OCI-LY1 (cell line): ENCODE results near the gene SLC9A1.

Experiments used
- EZH2 ChIP-seq: fragments of 200-600 bp; sonication (generic), shearing (Covaris generic); IDR thresholded peaks from 2 replicates; pipeline ENCODE4 v1.8.0; 2017; ENCODE audit warnings: borderline replicate concordance, mixed run types, mild to moderate bottlenecking, antibody characterized with exemption, low read length, moderate library complexity, mixed read lengths
- TF ChIP-seq, protein P1 (sequence below): fragments of 200-600 bp; sonication (generic), shearing (Covaris generic); IDR thresholded peaks from 2 replicates; pipeline ENCODE4 v1.5.1; 2017; ENCODE audit warnings: mild to moderate bottlenecking, antibody characterized with exemption, low read length, moderate library complexity, mixed read lengths

DNA sequence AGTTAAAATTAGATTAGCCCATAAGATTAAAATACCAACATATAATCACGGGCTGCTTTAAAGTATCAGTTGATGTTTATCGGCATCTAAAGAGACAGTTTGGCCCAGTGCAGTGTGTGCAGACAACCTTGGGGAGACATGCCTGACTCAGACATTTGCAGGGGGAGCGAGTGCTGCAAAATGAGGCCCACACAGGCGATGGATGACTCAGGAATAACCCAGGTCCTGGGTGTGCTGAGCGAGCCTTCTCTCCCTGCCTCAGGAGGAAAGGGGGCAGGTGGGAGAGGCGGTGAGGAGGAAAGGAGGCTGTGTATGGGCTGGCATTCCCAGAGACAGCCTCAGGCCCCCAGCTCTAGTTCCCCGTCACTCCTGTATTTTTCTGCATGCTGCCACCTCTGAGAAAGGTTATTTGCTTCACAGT lies 9.0 kb downstream of the SLC9A1 start:
- TF ChIP-seq, protein P1, sequence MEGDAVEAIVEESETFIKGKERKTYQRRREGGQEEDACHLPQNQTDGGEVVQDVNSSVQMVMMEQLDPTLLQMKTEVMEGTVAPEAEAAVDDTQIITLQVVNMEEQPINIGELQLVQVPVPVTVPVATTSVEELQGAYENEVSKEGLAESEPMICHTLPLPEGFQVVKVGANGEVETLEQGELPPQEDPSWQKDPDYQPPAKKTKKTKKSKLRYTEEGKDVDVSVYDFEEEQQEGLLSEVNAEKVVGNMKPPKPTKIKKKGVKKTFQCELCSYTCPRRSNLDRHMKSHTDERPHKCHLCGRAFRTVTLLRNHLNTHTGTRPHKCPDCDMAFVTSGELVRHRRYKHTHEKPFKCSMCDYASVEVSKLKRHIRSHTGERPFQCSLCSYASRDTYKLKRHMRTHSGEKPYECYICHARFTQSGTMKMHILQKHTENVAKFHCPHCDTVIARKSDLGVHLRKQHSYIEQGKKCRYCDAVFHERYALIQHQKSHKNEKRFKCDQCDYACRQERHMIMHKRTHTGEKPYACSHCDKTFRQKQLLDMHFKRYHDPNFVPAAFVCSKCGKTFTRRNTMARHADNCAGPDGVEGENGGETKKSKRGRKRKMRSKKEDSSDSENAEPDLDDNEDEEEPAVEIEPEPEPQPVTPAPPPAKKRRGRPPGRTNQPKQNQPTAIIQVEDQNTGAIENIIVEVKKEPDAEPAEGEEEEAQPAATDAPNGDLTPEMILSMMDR: no peak
- TF ChIP-seq EZH2: no peak
